ENCODE data around the gene GATA5.

- no peak for TF ChIP-seq CTCF (conservative IDR thresholded peaks at IDR 0.05 in 1 of 2, IDR thresholded peaks at IDR 0.05 in 1 of 2; ENCODE audit: extremely low read depth in 1 of 2, insufficient read depth in 1 of 2, low read depth in 1 of 2, low read length in 2 of 2)
- TF ChIP-seq EZH2 (IDR thresholded peaks at IDR 0.05; ENCODE audit: borderline replicate concordance, low read length), result no peak
Observed at GRCh38 chr20:62489186-62489931, 13.6 kb upstream of the GATA5 start.
